Measurements from ENCODE around the gene TSPYL6.
"Not testable (repeated sequence)": the region's sequence is repeated elsewhere in the genome, so short reads cannot be mapped to it uniquely, and the experiment has no call there.

The TSPYL6 gene

DNA sequence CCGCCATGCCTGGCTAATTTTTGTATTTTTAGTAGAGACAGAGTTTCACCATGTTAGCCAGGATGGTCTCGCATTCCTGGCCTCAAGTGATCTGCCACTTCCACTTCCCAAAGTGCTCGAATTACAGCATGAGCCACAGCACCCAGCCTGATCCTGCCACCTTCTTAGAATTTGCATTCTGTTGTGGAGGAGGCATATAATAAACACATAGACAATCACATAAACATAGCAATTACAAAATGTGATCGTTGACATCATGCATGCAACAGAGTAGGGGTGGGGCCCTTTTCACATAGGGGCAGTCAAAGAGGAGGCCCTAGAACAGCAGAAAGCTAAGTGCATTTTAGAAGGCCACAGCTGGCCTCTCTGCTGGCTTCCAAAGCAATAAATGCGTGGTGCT lies 39.9 kb upstream of the TSPYL6 start:
- Histone ChIP-seq H3K9me3 (ENCODE audit: control insufficient read depth, insufficient read depth, low read length) (no peaks in the 10 kb centered on the region), H3K4me3 (ENCODE audit: low read length) (no peak overlapping the region), H3F3A (ENCODE audit: control insufficient read depth, insufficient read depth) (no peaks in the 10 kb centered on the region), H3K27ac (ENCODE audit: low read depth, low read length) (no peak overlapping the region), H3K27me3 (ENCODE audit: control insufficient read depth, low read length) (no peaks in the 10 kb centered on the region), H3K4me1 (ENCODE audit: control insufficient read depth, low read length) (no peaks in the 10 kb centered on the region), H3K79me2 (ENCODE audit: control insufficient read depth, low read length) (no peaks in the 10 kb centered on the region), H4K20me1 (ENCODE audit: control insufficient read depth, insufficient read depth, low read depth, low read length) (no peaks in the 10 kb centered on the region), H3K4me2 (ENCODE audit: low read length) (no peak overlapping the region), H3K9me2 (replicated peaks; ENCODE audit: control insufficient read depth, low read length) (no peaks in the 10 kb centered on the region), H3K36me3 (ENCODE audit: control insufficient read depth, low read length) (no peaks in the 10 kb centered on the region)
- TF ChIP-seq, protein P1, sequence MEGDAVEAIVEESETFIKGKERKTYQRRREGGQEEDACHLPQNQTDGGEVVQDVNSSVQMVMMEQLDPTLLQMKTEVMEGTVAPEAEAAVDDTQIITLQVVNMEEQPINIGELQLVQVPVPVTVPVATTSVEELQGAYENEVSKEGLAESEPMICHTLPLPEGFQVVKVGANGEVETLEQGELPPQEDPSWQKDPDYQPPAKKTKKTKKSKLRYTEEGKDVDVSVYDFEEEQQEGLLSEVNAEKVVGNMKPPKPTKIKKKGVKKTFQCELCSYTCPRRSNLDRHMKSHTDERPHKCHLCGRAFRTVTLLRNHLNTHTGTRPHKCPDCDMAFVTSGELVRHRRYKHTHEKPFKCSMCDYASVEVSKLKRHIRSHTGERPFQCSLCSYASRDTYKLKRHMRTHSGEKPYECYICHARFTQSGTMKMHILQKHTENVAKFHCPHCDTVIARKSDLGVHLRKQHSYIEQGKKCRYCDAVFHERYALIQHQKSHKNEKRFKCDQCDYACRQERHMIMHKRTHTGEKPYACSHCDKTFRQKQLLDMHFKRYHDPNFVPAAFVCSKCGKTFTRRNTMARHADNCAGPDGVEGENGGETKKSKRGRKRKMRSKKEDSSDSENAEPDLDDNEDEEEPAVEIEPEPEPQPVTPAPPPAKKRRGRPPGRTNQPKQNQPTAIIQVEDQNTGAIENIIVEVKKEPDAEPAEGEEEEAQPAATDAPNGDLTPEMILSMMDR (IDR thresholded peaks at IDR 0.05; ENCODE audit: low read depth, low read length, poor library complexity, severe bottlenecking), result no peak
- no peak for TF ChIP-seq EZH2phosphoT487 (IDR thresholded peaks at IDR 0.05; ENCODE audit: borderline replicate concordance, low read length)

DNA sequence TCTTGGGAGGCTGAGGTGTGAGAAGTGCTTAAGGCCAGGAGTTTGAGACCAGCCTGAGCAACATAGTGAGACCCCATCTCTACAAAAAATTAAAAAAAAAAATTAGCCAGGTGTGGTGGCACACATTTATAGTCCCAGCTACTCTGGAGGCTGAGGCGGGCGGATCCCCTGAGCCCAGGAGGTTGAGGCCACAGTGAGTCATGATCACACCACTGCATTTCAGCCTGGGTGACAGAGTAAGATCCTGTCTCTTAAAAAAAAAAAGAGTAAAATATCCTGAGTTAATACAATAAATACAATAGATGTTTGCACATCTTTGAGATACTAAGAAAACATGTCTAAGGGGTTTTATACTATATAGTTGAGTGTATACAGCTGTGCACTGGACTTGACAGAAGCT lies 38.6 kb upstream of the TSPYL6 start:
- H3F3A ChIP-seq (ENCODE audit: control insufficient read depth, insufficient read depth); H3K27me3 ChIP-seq (ENCODE audit: control insufficient read depth, low read length); H3K27ac ChIP-seq (ENCODE audit: low read depth, low read length); H3K4me3 ChIP-seq (ENCODE audit: low read length); H3K9me2 ChIP-seq (replicated peaks; ENCODE audit: control insufficient read depth, low read length); H3K4me2 ChIP-seq (ENCODE audit: low read length); H3K9me3 ChIP-seq (ENCODE audit: control insufficient read depth, insufficient read depth, low read length); H3K36me3 ChIP-seq (ENCODE audit: control insufficient read depth, low read length); H3K4me1 ChIP-seq (ENCODE audit: control insufficient read depth, low read length); H3K79me2 ChIP-seq (ENCODE audit: control insufficient read depth, low read length); H4K20me1 ChIP-seq (ENCODE audit: control insufficient read depth, insufficient read depth, low read depth, low read length): not testable (repeated sequence)

DNA sequence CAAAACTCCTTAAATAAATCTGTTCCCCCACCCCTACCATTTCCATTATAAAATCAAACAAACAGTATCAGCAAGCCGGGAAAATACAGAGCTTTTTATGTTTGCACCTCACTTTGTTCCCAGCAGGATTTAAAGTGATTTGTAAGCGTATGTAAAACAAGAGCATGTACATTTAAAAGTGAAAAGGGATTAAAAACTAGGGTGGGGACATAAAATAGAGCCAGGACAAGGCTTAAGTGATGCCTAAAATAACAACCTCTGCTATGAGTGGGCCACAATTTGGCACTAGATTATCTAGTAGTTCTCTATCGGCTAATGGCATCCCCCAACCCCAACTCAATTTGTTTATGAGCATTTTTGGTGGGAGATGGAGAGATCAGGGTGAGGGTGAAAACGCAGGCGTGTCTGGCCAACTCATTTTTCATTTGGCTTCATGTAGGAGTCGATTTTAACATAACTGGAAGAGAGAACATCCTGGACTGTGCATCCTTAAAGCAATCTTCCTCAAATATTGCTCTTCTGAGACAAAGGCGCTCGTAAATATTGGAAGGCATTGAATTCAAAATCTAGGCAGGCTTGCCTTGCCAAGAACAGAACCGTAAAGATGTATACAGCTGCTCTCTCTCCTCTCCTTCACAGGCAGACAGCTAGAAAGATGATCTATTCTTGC lies 34.5 kb upstream of the TSPYL6 start:
- H3K4me3 ChIP-seq (ENCODE audit: low read length), result no peak overlapping the region

DNA sequence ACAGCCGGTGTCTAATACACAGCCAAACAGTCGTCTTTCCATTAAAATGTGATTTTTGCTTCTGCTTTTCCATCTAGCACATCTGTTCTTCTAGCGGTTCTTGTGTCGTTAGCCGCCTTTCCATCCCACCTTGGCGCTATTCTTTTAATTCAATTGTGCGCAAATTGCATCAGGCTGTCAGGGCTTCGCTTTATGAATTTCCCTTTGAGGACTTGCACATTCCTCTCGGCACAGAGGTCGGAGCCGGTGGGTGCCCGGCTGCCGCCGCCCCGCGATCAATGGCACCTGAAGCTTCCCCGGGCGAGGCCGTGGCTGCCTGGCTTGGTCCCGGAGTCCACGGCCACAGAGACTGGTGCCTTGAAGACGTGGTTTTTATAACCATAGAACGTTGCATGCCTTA lies 33.9 kb upstream of the TSPYL6 start:
- Histone ChIP-seq H3K27me3 (ENCODE audit: control insufficient read depth, low read length) (no peaks in the 10 kb centered on the region), H3K4me2 (ENCODE audit: low read length) (no peak overlapping the region), H3K27ac (ENCODE audit: low read depth, low read length) (no peak overlapping the region), H3K9me3 (ENCODE audit: control insufficient read depth, insufficient read depth, low read length) (no peaks in the 10 kb centered on the region), H3K9me2 (replicated peaks; ENCODE audit: control insufficient read depth, low read length) (no peaks in the 10 kb centered on the region), H3K79me2 (ENCODE audit: control insufficient read depth, low read length) (no peaks in the 10 kb centered on the region), H3K4me1 (ENCODE audit: control insufficient read depth, low read length) (no peaks in the 10 kb centered on the region), H3F3A (ENCODE audit: control insufficient read depth, insufficient read depth) (no peaks in the 10 kb centered on the region), H3K4me3 (ENCODE audit: low read length) (no peak overlapping the region), H3K36me3 (ENCODE audit: control insufficient read depth, low read length) (no peaks in the 10 kb centered on the region), H4K20me1 (ENCODE audit: control insufficient read depth, insufficient read depth, low read depth, low read length) (no peaks in the 10 kb centered on the region)
- no peak for TF ChIP-seq EZH2phosphoT487 (IDR thresholded peaks at IDR 0.05; ENCODE audit: borderline replicate concordance, low read length)
- TF ChIP-seq, protein P1 (IDR thresholded peaks at IDR 0.05; ENCODE audit: low read depth, low read length, poor library complexity, severe bottlenecking), result no peak

More for the DNA sequence above, 34.5 kb upstream of the TSPYL6 start:
- Histone ChIP-seq H3F3A (ENCODE audit: control insufficient read depth, insufficient read depth) (no peaks in the 10 kb centered on the region), H3K9me2 (replicated peaks; ENCODE audit: control insufficient read depth, low read length) (no peaks in the 10 kb centered on the region), H4K20me1 (ENCODE audit: control insufficient read depth, insufficient read depth, low read depth, low read length) (no peaks in the 10 kb centered on the region), H3K27me3 (ENCODE audit: control insufficient read depth, low read length) (no peaks in the 10 kb centered on the region), H3K4me2 (ENCODE audit: low read length) (no peak overlapping the region), H3K27ac (ENCODE audit: low read depth, low read length) (no peak overlapping the region), H3K79me2 (ENCODE audit: control insufficient read depth, low read length) (no peaks in the 10 kb centered on the region), H3K4me1 (ENCODE audit: control insufficient read depth, low read length) (no peaks in the 10 kb centered on the region), H3K36me3 (ENCODE audit: control insufficient read depth, low read length) (no peaks in the 10 kb centered on the region), H3K9me3 (ENCODE audit: control insufficient read depth, insufficient read depth, low read length) (no peaks in the 10 kb centered on the region)
- TF ChIP-seq, protein P1 (IDR thresholded peaks at IDR 0.05; ENCODE audit: low read depth, low read length, poor library complexity, severe bottlenecking), result no peak
- no peak for TF ChIP-seq EZH2phosphoT487 (IDR thresholded peaks at IDR 0.05; ENCODE audit: borderline replicate concordance, low read length)
